ENCODE data around the gene ADGRV1.

- no peak for TF ChIP-seq POLR2A (IDR thresholded peaks at IDR 0.05)
- TF ChIP-seq, protein P1, sequence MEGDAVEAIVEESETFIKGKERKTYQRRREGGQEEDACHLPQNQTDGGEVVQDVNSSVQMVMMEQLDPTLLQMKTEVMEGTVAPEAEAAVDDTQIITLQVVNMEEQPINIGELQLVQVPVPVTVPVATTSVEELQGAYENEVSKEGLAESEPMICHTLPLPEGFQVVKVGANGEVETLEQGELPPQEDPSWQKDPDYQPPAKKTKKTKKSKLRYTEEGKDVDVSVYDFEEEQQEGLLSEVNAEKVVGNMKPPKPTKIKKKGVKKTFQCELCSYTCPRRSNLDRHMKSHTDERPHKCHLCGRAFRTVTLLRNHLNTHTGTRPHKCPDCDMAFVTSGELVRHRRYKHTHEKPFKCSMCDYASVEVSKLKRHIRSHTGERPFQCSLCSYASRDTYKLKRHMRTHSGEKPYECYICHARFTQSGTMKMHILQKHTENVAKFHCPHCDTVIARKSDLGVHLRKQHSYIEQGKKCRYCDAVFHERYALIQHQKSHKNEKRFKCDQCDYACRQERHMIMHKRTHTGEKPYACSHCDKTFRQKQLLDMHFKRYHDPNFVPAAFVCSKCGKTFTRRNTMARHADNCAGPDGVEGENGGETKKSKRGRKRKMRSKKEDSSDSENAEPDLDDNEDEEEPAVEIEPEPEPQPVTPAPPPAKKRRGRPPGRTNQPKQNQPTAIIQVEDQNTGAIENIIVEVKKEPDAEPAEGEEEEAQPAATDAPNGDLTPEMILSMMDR (IDR thresholded peaks at IDR 0.05): no peak
These were observed 457.7 kb downstream of the ADGRV1 start for GRCh38 chr5:91016322-91016721.
